Measurements from ENCODE around the gene ZSCAN5A.
"Not testable (repeated sequence)": the region's sequence is repeated elsewhere in the genome, so short reads cannot be mapped to it uniquely, and the experiment has no call there.

Gene ZSCAN5A

GRCh38 chr19:56312787-56313657 lies 1.6 kb downstream of the ZSCAN5A start:
- no peak for DNase-seq

GRCh38 chr19:56312342-56312741 lies 2.3 kb downstream of the ZSCAN5A start:
- DNase-seq, result no peak

- DNase-seq, result no peak
These were observed 4.2 kb downstream of the ZSCAN5A start for GRCh38 chr19:56310462-56310861.

GRCh38 chr19:56309511-56310185 lies 5.0 kb downstream of the ZSCAN5A start:
- DNase-seq, result peak; percentile 1 to 10 (median 3)

- no peak for DNase-seq
These were observed 5.8 kb downstream of the ZSCAN5A start for GRCh38 chr19:56308792-56309191.

GRCh38 chr19:56307062-56307461 lies 7.6 kb downstream of the ZSCAN5A start:
- DNase-seq, result not testable (repeated sequence)

- DNase-seq, result no peak
These were observed 8.6 kb downstream of the ZSCAN5A start for GRCh38 chr19:56306016-56306415.

- no peak for DNase-seq
These were observed 10.4 kb downstream of the ZSCAN5A start for GRCh38 chr19:56304243-56304642.

- no peak for DNase-seq
These were observed 12.6 kb downstream of the ZSCAN5A start for GRCh38 chr19:56301886-56302620.

- no peak for DNase-seq
These were observed 13.5 kb downstream of the ZSCAN5A start for GRCh38 chr19:56301155-56301554.

- DNase-seq, result no peak
These were observed 15.0 kb downstream of the ZSCAN5A start for GRCh38 chr19:56299688-56300087.

- DNase-seq, result no peak
These were observed 17.6 kb downstream of the ZSCAN5A start for GRCh38 chr19:56297010-56297409.

- no peak for DNase-seq
These were observed 18.8 kb downstream of the ZSCAN5A start for GRCh38 chr19:56295531-56296455.

GRCh38 chr19:56294549-56294948 lies 20.1 kb downstream of the ZSCAN5A start:
- DNase-seq, result peak in 2 of 3 experiments; percentile 15 to 60

GRCh38 chr19:56291867-56292266 lies 22.8 kb downstream of the ZSCAN5A start:
- DNase-seq, result no peak

GRCh38 chr19:56290104-56290503 lies 24.5 kb downstream of the ZSCAN5A start:
- DNase-seq, result no peak

GRCh38 chr19:56284746-56285145 lies 29.9 kb downstream of the ZSCAN5A start:
- DNase-seq, result no peak

- DNase-seq, result no peak
These were observed 31.8 kb downstream of the ZSCAN5A start for GRCh38 chr19:56282809-56283208.

GRCh38 chr19:56273563-56274117 lies 41.0 kb downstream of the ZSCAN5A start:
- no peak for DNase-seq

GRCh38 chr19:56272161-56272798 lies 42.4 kb downstream of the ZSCAN5A start, which contains the start of gene EDDM13:
EDDM13 (plus strand) TSS chr19:56272748; CDS start chr19:56272835, 87 bp downstream.
- no peak for DNase-seq

GRCh38 chr19:56271151-56271550 lies 43.5 kb downstream of the ZSCAN5A start:
- DNase-seq, result no peak
